GM19372 (cell line): ENCODE results near the gene COMMD4.
"Not testable (repeated sequence)": the region's sequence is repeated elsewhere in the genome, so short reads cannot be mapped to it uniquely, and the experiment has no call there.

Source experiments
- ATAC-seq: cut with Tn5 transposase; IDR thresholded peaks from one replicate; pipeline ENCODE4 v1.9.1; 2021; ENCODE audit warnings: mild to moderate bottlenecking, low read depth, moderate library complexity; ENCODE audit not compliant: unreplicated experiment

Gene COMMD4

DNA sequence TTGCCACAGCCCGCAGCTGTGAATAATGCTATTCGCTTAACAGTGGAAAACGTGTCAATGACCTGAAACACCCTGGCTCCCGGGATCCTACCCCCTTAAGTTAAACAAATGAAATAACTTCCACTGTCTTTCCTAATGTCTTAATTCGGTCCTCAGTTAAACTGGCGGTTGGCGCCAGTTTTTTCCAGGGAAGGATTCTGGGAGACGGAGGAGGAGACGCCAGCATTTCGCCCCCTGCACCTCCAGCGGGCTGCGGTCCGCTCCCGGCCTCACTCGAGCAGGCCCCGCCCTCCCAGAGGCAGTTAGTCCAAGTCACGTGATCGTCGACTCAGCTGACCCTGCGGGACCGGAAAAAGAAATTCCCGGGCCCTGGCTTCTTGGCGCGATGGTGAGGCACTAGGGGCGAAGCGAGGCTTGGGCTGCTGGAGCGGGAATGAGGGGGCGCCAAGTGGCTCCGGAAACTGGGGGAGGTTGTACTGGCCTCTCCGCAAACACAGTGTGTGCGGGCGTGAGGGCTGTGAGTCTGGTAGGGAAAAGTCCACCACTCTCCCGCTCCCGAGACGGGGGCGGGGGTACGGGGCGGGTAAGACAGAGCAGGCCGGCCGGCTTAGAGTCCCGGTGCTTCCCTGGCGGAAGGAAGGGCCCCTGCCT lies at the start of gene COMMD4:
COMMD4 (plus strand) TSS at position 359 of the 651 bp plus-strand sequence; CDS start at position 386, 27 bp downstream.
- peak; percentile 69 for ATAC-seq

- not testable (repeated sequence) for ATAC-seq
Observed at GRCh38 chr15:75293660-75294059, 42.2 kb upstream of the COMMD4 start.

DNA sequence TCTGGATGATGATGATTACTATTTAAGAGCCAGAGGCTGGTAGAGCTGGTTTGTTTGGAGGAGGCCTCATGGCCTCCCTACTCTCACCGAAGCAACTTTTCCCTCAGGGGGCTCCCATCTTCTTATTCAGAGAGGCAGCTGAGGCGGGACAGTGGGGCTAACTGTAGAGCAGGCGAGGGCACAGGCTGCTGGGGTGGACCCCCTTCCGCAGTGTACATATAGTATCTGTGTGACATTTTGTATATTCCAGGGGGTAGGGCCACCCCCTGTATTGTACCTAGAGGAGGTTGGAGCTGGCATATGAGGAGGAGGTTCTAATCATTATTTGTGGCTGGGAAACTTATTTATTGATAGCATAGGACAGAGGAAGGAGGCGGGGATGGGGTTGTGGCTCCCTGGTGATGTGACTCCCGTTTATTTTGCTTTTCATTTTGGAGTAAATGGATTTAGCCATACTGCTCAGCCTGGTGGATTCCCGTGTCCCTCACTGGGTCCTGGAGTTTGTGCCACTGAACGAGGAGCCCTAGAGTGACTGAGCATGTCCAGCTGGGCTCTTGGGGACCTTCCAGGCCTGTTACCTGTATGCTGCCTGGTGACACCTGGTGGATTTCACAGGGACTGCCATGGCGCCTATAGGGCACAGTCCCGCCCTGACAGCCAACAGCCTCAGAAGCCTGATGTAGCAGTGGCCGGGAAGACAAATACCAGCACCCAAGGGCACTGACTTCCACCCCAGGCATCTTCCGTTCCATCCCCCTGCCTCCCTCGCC lies 37.1 kb upstream of the COMMD4 start:
- ATAC-seq = not testable (repeated sequence)

DNA sequence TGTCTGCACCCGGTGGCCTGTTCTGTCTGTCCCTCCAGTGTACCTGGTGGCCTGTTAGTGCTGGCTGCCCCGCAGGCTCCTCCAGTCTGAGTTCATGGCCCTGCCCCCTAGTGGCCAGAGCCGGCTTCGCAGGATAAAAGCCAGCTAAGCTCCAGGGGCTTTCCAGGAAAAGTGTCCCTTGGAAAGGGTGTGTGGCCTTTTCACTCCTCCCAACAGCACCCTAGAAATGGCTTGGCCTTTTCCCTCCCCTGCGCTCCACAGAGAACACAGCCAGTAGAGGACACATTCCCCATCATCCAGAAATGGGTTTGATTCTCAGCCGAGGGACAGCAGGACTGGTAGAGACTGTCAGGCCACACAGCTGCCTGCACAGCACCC lies 36.6 kb upstream of the COMMD4 start:
- ATAC-seq = not testable (repeated sequence)

DNA sequence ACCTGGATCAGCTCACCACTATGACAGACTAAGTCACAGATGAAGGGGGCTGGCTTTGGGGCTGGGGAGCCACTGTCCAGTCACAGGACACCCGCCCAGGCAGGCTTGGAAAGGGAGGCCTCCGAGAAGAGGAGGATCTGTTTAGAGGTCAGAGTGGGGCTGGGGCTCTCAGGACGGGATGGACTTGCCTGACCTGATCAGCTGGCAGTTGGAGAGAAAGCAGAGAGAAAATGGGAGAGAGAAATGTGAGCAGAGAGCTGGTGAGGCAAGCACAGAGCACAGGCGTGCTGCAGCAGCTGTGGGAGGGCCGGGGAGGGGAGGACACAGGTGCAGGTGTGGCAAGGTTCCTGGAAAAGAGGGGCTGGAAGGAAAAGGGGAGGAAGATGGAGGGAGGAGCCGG lies 35.8 kb upstream of the COMMD4 start:
- not testable (repeated sequence) for ATAC-seq

DNA sequence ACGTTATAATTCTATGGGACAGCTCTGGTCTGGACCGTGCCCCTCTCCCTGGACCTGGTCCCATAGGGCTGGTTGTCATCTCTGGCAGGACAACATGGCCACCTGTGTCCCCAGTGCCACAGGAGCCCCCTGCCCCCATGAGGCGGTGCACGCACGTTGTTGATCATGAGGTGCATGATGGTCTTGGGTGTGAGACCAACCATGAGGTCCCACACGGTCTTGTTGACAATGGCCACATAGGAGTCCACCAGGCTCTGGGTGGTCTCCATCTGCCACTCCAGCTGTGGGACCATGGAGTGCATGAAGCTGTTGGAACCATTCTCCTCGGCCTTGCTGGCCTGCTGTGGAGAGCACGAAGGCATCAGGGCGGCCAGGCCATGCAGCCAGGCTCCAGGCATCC lies 33.5 kb upstream of the COMMD4 start:
- no peak for ATAC-seq

GRCh38 chr15:75302753-75303152 lies 33.1 kb upstream of the COMMD4 start:
- not testable (repeated sequence) for ATAC-seq

- ATAC-seq = no peak
Observed at GRCh38 chr15:75306188-75306587, 29.7 kb upstream of the COMMD4 start.

DNA sequence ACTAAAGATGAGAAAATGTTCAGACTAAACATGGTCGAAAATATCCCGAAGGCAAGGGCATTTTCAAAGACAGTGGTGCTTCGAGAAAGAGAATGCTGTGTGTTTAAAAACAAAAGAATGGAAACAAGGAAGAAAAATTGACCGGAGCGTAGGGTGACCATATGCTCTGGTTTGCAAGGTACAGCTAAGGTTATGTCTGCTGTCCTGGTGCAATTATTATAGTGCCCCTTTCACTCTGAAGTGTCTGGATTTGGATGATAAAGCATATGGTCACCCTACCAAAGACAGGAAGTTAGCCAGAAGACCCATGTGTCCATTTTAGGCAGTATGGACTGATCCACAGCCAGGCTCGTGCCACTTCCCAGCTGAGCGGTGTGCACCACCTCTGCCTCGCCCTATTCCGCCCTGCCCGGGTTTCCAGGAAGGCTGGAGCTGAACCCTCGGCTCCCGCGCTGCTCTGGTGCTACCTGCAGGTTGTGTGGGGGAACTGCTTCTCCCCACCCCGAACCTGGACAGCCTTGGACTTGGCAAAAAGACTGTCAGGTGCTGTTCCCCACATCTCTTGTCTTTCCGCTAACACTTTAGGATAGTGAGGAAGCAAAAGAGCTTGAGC lies 28.0 kb upstream of the COMMD4 start:
- ATAC-seq = no peak

GRCh38 chr15:75309711-75310110 lies 26.2 kb upstream of the COMMD4 start:
- ATAC-seq = no peak

GRCh38 chr15:75312548-75312947 lies 23.3 kb upstream of the COMMD4 start:
- ATAC-seq = not testable (repeated sequence)

- ATAC-seq = no peak
Observed at GRCh38 chr15:75313116-75313845, 22.6 kb upstream of the COMMD4 start.

DNA sequence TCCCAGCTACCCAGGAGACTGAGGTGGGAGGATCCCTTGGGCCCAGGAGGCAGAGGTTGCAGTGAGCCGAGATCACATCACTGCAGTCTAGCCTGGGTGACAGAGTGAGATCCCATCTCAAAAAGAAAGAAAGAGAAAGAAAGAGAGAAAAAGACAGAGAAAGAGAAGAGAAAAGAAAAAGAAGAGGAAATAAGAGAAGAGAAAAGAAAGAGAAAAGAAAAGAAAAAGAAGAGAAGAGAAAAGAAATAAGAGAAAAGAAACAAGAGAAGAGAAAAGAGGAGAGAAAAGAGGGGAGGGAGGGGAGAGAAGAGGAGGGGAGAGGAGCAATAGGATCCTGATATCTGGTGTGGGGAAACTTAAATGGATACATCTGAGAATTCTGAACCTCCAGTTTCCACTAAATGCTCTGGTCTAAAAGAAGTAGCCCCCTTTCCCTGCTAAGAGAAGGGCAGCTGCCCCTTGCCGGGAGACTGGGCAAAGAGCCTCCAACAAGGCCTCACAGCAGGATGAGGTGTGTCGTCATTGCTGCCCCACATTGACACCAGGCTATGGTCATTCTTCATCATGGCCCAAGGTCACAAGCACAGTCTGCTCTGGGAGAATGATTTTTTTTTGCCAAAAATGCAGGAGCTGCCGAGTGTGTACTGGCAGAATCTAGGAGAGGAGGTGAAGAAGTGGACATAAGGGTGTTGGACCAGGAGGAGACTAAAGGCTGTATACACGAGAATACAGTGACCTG lies 21.1 kb upstream of the COMMD4 start:
- no peak for ATAC-seq

GRCh38 chr15:75319231-75319897 lies 16.5 kb upstream of the COMMD4 start:
- not testable (repeated sequence) for ATAC-seq

GRCh38 chr15:75321711-75322110 lies 14.2 kb upstream of the COMMD4 start:
- no peak for ATAC-seq

GRCh38 chr15:75325922-75326321 lies 9.9 kb upstream of the COMMD4 start:
- no peak for ATAC-seq

DNA sequence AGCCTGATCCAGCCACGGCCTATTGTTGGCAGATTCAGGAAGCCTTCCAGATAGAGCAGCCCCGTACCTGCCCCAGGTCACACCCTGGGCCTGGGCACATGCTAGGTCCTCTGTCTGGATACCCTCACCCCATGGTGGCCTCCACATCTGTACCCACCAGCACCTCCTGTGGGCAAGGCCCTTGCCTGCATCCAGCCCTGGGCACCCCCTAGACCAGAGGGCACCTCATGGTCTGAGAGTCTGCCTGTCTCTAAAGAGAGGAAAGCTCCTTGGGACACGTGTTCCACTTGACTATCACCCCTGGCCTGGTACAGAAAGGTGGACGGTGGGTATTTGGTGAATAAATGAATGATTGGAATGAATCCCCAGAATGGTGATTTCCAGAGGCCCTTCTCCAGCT lies 8.9 kb upstream of the COMMD4 start:
- no peak for ATAC-seq

- ATAC-seq = no peak
Observed at GRCh38 chr15:75327491-75327890, 8.4 kb upstream of the COMMD4 start.

- no peak for ATAC-seq
Observed at GRCh38 chr15:75328493-75329314, 7.2 kb upstream of the COMMD4 start.
